Inflammatory macrophage (primary cell): ENCODE measurements around the gene HCLS1.
"Not testable (repeated sequence)": the region's sequence is repeated elsewhere in the genome, so short reads cannot be mapped to it uniquely, and the experiment has no call there.

Source experiments
- DNase-seq, 2 donors: peaks; one replicate each; pipeline ENCODE4 v3.0.0-alpha.2; 2020 to 2022

Gene HCLS1

GRCh38 chr3:121594850-121595249, 65.9 kb downstream of the HCLS1 start:
- DNase-seq: no peak

GRCh38 chr3:121593806-121594205, 66.9 kb downstream of the HCLS1 start:
- not testable (repeated sequence) for DNase-seq

- DNase-seq: no peak
Measured at GRCh38 chr3:121592856-121593702, 67.6 kb downstream of the HCLS1 start, which contains the start of gene FBXO40. Gene FBXO40, plus strand, starts transcription at chr3:121593379. Its CDS starts 27,197 bp downstream, at chr3:121620576.

GRCh38 chr3:121584418-121584817, 76.3 kb downstream of the HCLS1 start:
- DNase-seq: no peak

GRCh38 chr3:121581691-121582090, 79.0 kb downstream of the HCLS1 start:
- no peak for DNase-seq
